Measurements from ENCODE around the gene CGREF1. TPM values are rescaled to one million over a fixed set of nuclear protein-coding genes. Genes with fewer than 3 reads are reported as not detected.

The CGREF1 gene
- total RNA-seq, 4 donors from 2014 or later = 2.6 to 6.1 (median 3.9) TPM

DNA sequence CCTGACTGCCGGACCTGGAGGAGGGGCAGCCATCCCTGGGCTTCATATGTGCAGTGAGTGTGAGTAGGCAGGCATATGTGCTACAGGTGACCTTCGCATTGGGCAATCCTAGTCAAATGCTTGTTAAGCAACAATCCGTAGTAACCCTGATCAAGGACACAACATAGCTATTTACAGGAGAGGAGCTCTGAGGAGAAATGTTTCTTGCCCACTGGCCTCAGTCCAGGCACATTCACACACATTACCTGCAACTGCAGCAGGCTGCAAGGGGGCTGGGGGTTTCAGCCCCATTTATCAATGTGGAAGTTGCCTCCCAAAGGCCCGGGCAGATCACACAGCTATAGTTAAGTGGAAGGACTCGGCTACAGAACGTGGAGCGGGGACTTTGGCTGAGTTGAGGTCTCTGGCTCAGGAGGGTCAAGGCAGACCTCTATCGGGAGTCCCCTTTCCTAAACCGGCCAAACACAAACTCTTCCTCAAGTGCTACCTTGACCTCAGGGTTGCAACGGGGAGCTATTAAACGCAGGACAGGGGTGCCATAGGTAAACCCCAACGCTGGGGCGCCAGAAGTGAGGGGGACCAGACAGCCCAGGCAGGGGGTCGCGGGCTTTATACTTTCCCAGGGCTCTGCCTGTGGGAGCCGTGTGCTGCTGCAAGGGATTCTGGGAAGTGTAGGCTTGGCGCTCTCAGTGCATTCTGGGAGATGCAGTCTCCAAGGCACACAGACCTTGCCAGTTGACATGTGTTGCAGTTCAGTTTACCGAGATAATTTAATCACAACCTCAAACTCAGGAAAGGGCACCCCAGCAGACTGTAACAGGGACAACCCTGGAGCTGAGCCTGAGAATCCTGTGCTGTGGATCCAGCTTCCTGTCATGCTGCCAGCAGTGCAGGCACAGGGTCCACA lies 22.9 kb downstream of the CGREF1 start:
- no peaks in the 10 kb centered on the region for H3K9me3 ChIP-seq
- no peak for DNase-seq
- TF ChIP-seq, protein P1, sequence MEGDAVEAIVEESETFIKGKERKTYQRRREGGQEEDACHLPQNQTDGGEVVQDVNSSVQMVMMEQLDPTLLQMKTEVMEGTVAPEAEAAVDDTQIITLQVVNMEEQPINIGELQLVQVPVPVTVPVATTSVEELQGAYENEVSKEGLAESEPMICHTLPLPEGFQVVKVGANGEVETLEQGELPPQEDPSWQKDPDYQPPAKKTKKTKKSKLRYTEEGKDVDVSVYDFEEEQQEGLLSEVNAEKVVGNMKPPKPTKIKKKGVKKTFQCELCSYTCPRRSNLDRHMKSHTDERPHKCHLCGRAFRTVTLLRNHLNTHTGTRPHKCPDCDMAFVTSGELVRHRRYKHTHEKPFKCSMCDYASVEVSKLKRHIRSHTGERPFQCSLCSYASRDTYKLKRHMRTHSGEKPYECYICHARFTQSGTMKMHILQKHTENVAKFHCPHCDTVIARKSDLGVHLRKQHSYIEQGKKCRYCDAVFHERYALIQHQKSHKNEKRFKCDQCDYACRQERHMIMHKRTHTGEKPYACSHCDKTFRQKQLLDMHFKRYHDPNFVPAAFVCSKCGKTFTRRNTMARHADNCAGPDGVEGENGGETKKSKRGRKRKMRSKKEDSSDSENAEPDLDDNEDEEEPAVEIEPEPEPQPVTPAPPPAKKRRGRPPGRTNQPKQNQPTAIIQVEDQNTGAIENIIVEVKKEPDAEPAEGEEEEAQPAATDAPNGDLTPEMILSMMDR (IDR thresholded peaks at IDR 0.05) = peak in 1 of 6 experiments; percentile 20
- TF ChIP-seq POLR2A (IDR thresholded peaks at IDR 0.05) = no peak
- no peaks in the 10 kb centered on the region for H3K27me3 ChIP-seq
- H3K27ac ChIP-seq = no peak overlapping the region
- peaks cover 0 to 5% (median 0%) of the 10 kb centered on the region in 3 donors for H3K36me3 ChIP-seq
- WGBS, 2 donors = 27 to 60% methylated on average over 2 to 10 of the region's 18 CpGs
- intact Hi-C loops (cut with DNase I) = loop anchor here (10.0 kb wide), 1 partner anchor 209 kb away; the partner anchor contains the start of gene UCN
- peak overlapping the region in 3 of 4 donors; percentile 26 to 57 (median 32) for H3K4me3 ChIP-seq
- H3K4me1 ChIP-seq = peaks cover 6 to 11% (median 8%) of the 10 kb centered on the region in 3 donors

DNA sequence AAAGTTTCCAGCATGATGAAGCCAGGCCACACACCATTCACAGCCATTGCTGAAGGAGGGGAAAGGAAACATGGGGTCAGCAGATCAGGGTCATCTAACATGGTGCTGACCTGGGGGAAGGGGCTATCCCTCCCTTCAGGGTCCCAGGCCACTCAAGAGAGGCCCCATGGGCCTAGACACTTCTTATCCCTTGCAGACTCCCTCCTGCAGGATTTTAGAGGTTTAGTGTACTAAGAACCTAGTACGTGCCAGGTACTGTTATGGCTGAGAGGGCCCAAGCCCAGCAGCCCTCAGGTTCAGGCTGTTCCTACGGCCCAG lies 23.5 kb downstream of the CGREF1 start:
- Histone ChIP-seq H3K9me3 (no peaks in the 10 kb centered on the region), H3K4me1 (peaks cover 6 to 11% (median 8%) of the 10 kb centered on the region in 3 donors), H3K27ac (no peak overlapping the region), H3K27me3 (no peaks in the 10 kb centered on the region), H3K36me3 (peaks cover 0 to 5% (median 0%) of the 10 kb centered on the region in 3 donors), H3K4me3 (no peak overlapping the region)
- intact Hi-C loops (cut with DNase I) = loop anchor here (10.0 kb wide), 1 partner anchor 209 kb away; the partner anchor contains the start of gene UCN
- 90 to 100% methylated on average over 1 to 2 of the region's 2 CpGs for WGBS, 2 donors
- TF ChIP-seq, protein P1 (IDR thresholded peaks at IDR 0.05) = no peak
- TF ChIP-seq POLR2A (IDR thresholded peaks at IDR 0.05) = no peak
- no peak for DNase-seq

DNA sequence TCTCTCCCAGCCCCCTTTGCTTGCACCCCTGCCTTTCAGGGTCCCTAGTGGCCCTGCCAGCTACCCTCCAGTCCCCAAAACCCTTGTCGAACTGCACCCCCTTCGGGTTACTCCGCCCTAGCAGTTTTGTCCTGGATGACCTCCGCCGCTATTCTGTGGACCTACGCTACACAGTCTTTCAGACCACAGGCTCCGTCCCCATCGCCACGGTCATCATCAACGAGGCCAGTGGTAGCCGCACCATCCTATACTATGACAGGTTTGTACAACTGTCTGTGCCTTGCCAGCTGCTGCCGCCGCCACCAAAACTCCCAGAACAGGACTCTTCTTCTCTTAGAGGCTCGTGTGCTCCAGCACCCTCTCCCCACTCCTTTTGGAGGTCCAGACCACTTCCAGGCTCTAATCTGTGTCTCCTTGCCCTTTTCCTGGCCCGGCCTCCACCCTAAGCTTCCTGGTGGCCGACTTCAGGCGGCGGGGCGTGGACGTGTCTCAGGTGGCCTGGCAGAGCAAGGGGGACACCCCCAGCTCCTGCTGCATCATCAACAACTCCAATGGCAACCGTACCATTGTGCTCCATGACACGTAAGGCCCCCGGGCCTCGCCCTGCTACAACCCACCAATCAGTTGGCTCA lies 24.5 kb downstream of the CGREF1 start:
- TF ChIP-seq, protein P1 (IDR thresholded peaks at IDR 0.05) = no peak
- TF ChIP-seq POLR2A (IDR thresholded peaks at IDR 0.05) = no peak
- H3K27ac ChIP-seq = no peak overlapping the region
- intact Hi-C loops (cut with DNase I) = loop anchor here (10.0 kb wide), 1 partner anchor 210 kb away; the partner anchor contains the start of gene UCN
- 90 to 92% methylated on average over 12 to 17 of the region's 24 CpGs for WGBS, 2 donors
- no peaks in the 10 kb centered on the region for H3K9me3 ChIP-seq
- peaks cover 0 to 4% (median 0%) of the 10 kb centered on the region in 3 donors for H3K36me3 ChIP-seq
- no peak for DNase-seq
- H3K27me3 ChIP-seq = no peaks in the 10 kb centered on the region
- H3K4me1 ChIP-seq = peaks cover 6 to 11% (median 8%) of the 10 kb centered on the region in 3 donors
- H3K4me3 ChIP-seq = no peak overlapping the region

DNA sequence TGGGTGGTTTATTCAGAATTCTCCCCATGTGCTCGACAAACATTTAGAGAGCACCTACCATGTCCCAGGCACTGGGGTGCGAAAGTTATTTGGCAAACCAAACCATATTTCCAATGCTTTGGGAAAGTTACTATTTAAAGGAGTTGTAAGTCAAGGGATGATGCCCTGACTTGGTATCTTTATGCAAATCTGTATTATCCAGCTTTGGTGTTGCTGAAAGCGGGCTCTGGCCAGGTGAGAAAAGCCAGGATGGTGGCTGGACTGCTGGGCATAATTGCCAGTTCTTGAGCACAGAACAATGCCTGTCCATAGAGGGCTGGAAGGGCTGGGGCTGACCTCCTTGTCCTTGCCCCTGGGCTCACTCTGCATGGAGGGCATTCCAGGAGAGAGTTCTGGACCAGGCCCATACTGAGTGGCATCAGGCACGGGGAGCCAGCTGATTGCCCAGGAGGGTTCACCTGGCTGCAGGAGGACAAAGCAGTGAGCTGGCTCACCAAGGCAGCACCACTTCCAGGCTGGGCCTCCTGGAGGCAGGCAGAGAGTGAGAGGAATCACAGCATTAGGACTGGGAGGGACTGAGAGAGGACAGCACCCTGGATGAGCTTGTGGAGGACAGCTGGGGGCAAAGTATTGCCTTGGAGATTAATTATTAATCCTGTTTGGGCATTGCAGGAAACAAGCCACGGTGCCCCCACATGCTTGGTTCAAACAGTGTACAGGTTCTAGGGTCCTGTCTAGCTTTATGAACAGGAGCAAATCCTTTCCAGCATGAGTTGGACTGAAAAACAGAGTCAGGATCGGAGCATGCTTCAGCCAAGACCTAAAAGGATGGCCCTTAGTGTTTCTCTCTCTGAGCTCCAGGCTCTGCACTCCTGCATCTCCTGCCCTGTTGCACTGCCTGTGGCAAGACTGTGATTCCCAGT lies 25.2 kb downstream of the CGREF1 start:
- intact Hi-C loops (cut with DNase I) = loop anchor here (10.0 kb wide), 1 partner anchor 211 kb away; the partner anchor contains the start of gene UCN
- H3K27ac ChIP-seq = no peak overlapping the region
- H3K9me3 ChIP-seq = no peaks in the 10 kb centered on the region
- no peak for TF ChIP-seq POLR2A (IDR thresholded peaks at IDR 0.05)
- TF ChIP-seq, protein P1 (IDR thresholded peaks at IDR 0.05) = no peak
- peaks cover 6 to 11% (median 8%) of the 10 kb centered on the region in 3 donors for H3K4me1 ChIP-seq
- H3K36me3 ChIP-seq = no peaks in the 10 kb centered on the region
- no peak for DNase-seq
- H3K27me3 ChIP-seq = no peaks in the 10 kb centered on the region
- no peak overlapping the region for H3K4me3 ChIP-seq
- WGBS, 2 donors = 75 to 93% methylated on average over 4 to 6 of the region's 6 CpGs

Measured in esophagus squamous epithelium (tissue), 5 donors.